Measurements from ENCODE around the gene KRTAP10-1. TPM values are rescaled to one million over a fixed set of nuclear protein-coding genes. Genes with fewer than 3 reads are reported as not detected.
"Not testable (repeated sequence)": the region's sequence is repeated elsewhere in the genome, so short reads cannot be mapped to it uniquely, and the experiment has no call there.

Gene KRTAP10-1, protein sequence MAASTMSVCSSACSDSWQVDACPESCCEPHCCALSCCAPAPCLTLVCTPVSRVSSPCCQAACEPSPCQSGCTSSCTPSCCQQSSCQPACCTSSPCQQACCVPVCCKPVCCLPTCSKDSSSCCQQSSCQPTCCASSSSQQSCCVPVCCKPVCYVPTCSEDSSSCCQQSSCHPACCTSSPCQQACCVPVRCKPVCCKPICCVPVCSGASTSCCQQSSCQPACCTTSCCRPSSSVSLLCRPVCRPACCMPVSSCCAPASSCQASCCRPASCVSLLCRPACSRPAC
- not detected for total RNA-seq

DNA sequence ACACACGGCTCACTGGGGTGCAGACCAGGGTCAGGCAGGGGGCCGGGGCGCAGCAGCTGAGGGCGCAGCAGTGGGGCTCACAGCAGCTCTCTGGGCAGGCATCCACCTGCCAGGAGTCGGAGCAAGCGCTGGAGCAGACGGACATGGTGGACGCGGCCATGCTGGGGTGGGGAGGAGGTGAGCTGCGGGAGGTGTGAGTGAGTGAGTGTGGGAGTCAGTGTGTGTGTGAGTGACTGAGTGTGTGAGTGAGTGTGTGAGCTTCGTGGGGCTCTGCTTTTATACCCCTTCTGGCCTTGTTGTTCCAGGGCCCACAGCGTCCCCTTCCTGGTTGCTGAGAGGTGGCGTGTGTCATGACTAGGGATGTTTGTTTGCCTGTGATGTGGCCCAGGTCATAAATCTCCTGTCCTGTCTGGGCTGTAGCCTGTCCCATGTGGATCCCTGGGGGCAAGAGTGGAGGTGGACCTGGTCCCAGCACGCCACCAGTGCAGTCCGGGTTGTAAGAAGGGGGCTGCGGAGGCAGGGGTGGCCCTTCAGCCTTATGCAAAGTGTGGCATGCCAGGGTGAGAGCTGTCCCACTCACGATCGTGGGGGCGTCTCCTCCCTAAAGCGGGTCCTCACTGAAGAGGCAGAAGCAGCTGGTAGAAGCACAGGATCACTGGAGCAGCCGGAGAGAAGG is at the start of gene KRTAP10-1:
Gene KRTAP10-1, minus strand, starts transcription at position 205 of the 676 bp plus-strand sequence. Its CDS starts 45 bp downstream, at position 160.
- no peak for DNase-seq

DNA sequence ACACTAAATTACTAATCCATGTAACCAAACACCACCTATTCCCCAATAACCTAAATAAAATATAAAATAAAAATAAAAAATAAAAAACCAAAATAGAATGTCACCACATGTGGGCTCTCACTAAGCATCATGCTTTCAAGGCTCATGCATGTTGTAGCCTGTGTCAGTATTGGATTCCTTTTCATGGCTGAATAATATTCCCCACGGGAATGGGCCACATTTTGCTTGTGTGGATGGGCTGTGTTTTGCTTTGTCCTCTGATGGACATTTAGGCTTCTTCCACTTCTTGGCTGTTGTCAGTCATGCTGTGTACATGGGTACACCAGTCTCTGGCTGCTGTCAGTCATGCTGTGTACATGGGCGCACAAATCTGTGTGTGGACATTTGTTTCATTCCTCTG is 49.1 kb upstream of the KRTAP10-1 start:
- no peak for DNase-seq

DNA sequence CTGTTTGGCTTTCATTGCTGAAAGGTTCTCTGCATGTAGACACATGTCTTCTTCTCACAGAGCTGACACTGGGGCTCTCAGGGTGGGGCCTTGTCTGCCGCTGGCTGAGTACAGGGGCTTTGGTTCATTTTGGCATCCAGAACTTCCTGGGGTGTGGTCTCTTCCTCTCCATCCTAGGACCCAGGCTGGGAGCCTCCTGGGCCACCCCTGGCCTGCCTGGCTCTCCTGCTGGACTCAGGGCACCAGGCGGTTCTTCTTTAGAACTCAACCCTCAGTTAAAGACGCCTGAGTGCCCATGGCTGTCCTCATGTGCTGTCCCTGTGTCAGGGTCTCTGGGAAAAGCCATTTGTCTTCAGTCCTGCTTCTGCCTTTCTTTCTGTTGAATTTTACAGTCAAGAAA is 45.9 kb upstream of the KRTAP10-1 start:
- DNase-seq: no peak

DNA sequence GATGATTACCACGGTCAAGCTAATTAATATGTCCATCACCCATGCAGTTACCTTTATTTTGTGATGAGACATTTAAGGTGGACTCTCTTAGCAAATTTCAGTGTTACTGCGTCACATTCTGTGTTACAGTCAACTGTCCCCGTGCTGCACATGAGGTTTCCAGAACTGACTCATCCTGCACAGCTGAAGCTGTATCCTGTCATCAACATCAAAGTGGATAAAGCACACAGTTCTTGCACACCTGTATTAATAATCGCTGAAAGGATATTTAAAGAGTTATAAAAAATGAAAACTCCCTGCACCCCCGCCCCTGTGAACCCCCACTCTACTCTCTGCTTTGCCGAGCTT is 43.8 kb upstream of the KRTAP10-1 start:
- no peak for DNase-seq

DNA sequence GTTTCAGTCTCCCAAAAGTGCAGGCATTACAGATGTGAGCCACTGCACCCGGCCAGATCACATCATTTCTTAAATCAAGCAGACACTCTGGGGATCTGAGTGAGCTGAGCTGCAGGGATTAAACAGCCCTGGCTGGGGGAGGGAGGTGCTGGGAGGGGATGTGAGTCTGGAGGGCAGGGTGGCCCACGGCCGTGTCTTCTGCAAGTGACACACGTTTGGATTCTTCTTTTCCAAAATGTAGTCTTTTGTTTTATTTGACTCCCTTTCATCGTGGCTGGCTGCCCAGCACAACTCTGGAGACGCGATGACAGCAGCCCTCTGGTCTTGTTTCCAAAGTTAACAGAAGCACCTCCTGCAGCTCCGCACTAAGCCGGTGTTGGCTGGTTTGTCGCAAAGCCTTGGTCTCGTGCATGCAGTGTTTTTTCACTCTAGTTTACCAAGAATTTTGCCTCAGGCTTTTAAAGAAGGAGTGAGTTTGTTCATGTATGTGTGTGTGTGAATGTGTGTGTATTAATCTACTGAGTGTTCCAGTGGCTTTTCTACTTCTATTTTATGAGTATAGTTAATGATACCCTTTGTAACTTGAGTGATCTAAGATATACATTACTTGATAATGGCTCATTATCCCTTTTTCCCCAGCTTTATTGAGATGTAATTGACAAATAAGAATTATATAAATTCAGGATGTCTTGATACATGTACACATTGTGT is 43.2 kb upstream of the KRTAP10-1 start:
- no peak for DNase-seq

DNA sequence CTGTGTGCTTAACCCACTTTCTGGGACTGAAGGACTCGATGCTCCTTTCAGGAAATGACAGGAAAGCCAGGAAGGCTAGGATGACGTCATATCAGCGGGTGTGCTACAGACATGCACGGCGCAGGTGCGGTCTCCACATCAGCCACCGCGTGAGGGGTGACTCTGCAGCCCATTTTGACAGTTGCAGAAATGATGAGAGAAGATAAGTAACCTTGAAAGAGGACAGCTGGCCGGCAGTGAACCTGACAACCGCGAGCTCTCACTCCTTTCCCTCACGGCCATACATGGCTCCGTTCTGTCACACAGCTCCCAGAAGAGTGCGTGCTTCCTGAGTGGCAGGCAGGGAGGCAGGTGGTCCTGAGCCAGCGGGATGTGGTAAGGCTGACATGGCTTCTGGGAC is 42.1 kb upstream of the KRTAP10-1 start:
- DNase-seq: no peak

DNA sequence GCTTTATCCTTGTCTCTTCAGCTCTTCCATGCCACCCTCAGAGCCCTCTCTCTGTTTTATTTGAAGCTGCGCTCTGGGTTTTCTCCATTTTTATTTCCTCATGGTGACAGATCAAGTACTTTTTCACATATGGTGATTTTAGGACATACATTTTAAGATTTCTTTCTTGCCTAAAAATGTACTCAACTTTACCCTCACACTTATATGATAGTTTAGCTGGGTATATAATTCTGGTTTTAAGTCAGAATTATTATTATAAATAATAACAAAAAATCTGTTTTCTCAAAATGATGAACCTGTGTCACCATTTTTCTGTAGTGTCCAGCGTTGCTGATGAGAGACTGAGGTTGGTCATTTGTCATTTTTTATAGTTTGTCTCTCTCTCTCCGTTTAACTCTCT is 41.2 kb upstream of the KRTAP10-1 start:
- no peak for DNase-seq

DNA sequence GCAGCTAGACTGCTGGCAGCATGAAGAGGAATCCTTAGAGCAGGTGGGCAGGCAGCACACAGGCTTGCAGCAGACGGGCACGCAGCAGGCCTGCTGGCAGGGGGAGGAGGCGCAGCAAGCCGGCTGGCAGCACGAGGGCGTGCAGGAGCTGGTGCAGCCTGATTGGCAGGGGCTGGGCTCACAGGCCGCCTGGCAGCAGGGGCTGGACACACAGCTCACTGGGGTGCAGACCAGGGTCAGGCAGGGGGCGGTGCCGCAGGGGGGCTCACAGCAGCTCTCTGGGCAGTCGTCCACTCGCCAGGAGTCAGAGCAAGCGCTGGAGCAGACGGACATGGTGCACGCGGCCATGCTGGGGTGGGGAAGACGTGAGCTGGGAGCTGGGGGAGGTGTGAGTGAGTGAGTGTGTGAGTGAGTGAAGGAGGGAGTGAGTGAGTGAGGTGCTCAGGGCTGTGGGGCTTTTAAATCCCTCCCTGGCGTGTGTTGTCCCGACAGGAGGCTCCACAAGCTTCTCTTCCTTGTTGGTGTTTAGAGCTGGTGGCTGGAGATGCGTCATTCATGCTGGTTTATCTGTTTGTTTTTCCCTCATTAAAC is 40.3 kb upstream of the KRTAP10-1 start, which contains the start of gene KRTAP10-5:
Gene KRTAP10-5, minus strand, starts transcription at position 374 of the 591 bp plus-strand sequence. Its CDS starts 26 bp downstream, at position 348.
- not testable (repeated sequence) for DNase-seq

DNA sequence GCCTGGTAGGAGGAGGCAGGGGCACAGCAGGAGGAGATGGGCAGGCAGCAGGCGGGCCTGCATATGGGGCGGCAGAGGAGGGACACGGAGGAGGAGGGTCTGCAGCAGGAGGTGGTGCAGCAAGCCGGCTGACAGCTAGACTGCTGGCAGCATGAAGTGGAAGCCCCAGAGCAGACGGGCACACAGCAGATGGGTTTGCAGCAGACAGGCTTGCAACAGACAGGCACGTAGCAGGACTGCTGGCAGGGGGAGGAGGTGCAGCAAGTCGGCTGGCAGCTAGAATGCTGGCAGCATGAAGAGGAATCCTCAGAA is 39.8 kb upstream of the KRTAP10-1 start:
- DNase-seq: no peak

DNA sequence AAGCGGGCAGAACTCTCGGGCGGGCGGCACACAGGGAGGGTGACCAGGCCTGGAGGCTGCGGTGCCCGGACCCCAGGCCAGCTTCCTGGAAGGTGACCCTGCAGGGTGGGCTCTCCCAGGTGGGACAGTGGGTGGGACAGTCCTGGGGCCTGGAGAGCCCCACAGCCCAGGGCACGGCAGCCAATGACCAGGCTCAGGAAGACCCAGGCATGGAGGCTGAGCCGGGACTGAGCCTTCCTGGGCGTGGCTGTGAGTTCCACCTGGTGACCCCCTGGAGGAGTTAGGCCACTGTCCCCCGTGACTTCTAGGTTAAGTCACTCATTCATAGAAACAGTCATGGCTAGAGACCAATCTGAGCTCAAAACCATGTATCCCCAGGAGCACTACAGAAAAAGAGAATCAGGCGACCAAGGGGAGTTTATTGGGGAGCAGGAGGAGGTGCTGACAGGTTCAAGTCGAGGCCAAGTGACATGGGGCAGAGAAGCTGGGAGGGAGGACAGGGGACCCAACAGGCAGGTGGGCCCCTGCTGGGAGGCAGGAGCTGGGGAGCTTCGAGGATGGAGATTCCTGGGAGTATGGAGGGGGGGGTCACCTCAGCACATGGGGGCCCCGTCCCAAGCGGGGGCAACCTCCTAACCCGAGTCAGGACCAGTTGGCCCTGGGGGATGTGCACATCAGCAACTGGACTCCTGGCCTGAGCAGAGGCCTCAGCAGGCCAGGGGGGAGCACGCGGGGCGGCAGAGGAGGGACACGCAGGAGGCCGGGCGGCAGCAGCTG is 39.2 kb upstream of the KRTAP10-1 start:
- no peak for DNase-seq

DNA sequence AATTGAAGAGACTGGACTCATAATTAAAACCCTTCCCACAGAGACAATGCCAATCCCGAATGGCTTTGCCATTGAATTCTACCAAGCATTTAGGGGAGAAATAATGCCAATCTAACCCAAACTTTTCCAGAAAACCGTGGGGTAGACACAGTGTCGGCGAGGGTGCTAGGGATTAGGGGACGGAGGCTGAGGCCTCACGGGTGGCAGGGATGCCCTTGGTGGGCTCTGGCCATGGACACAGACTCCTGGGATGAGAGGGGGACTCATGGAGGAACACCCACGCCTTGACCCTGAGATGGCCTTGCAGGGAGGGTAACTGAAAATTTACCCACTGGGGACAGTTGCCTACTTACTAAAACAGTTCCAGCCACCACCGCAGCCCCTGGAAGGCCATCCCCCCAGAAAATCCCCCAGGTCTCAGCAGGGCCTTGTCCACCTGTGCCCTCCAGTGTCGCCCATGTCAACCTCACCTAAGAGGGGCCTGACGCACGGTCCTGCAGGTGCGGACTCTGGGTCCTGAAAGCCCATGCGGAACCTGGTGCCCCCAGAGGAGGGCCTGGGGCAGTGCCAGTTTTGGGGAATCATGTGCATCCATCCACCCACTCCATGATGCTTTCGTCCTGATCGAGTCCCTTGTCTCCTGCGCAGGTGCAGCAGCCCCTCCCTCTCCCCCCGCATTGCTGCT is 38.5 kb upstream of the KRTAP10-1 start:
- DNase-seq: no peak

DNA sequence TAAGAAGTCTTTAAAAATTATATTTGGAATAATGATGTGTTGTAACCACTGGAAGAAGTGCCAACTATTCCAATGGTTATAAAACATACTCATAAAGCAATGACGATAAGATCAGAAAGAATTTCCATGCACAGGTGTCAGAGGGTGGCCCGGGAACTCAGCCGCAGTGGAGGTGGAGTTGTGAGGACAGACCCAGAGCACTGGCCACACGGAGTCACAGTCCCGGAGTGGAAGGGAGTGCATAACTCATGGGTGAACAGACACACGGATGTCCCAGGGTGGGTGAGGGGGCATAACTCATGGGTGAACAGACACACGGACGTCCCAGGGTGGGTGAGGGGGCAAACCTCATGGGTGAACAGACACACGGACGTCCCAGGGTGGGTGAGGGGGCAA is 36.0 kb upstream of the KRTAP10-1 start:
- DNase-seq: no peak

DNA sequence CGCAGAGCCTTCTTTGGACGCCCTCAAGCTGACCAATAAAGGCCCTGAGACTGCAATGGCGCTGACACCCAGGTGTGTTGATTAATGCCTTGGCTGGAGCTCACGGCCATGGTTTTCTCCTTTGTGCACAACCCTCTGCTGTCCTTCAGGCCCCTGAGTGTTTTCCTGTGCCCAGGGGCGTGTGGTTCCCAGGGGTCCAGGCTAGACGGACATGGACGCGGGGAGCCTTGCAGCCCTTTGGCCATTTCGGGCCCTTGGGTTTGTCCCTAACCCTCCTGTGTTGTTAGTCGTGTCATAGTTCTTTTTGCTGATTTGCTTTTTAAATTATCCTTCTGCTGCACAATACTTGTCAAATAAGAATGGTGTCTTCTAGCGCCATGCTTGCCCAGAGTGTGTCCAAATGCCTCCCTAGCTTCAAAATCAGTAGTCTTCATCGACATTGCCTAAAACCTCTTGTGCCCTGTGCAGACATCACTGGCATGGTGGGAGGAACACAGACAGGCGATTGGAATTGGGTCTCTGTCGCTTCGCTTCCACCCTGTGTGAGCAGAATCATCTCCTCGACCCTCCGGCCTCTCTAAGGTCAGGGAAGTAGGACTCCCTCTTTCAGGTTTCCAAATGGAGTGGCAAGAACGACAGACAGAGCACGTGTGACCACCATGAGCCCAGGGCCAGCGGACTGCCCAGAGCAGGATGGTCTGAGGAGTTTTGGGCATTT is 35.5 kb upstream of the KRTAP10-1 start:
- no peak for DNase-seq

DNA sequence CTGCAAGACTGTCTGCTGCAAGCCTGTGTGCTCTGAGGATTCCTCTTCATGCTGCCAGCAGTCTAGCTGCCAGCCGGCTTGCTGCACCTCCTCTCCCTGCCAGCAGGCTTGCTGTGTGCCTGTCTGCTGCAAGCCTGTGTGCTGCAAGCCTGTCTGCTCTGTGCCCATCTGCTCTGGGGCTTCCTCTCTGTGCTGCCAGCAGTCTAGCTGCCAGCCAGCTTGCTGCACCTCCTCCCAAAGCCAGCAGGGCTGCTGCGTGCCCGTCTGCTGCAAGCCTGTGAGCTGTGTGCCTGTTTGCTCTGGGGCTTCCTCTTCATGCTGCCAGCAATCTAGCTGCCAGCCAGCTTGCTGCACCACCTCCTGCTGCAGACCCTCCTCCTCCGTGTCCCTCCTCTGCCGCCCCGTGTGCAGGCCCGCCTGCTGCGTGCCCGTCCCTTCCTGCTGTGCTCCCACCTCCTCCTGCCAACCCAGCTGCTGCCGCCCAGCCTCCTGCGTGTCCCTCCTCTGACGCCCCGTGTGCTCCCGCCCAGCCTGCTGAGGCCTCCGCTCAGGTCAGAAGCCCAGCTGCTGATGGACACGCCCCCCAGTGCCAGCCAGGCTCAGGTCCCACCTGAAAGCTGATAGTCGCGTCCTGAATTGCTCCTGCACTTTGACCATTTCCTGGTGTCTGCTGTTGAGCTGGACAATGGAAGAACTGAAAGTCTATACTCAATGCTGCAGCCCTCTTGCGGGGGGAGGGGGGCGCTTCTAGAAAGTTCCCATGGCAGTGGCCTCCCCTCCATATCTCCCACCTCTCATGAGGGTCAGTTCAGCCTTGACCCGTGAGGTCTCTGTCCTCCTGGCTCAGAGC is 34.7 kb upstream of the KRTAP10-1 start:
- no peak for DNase-seq

DNA sequence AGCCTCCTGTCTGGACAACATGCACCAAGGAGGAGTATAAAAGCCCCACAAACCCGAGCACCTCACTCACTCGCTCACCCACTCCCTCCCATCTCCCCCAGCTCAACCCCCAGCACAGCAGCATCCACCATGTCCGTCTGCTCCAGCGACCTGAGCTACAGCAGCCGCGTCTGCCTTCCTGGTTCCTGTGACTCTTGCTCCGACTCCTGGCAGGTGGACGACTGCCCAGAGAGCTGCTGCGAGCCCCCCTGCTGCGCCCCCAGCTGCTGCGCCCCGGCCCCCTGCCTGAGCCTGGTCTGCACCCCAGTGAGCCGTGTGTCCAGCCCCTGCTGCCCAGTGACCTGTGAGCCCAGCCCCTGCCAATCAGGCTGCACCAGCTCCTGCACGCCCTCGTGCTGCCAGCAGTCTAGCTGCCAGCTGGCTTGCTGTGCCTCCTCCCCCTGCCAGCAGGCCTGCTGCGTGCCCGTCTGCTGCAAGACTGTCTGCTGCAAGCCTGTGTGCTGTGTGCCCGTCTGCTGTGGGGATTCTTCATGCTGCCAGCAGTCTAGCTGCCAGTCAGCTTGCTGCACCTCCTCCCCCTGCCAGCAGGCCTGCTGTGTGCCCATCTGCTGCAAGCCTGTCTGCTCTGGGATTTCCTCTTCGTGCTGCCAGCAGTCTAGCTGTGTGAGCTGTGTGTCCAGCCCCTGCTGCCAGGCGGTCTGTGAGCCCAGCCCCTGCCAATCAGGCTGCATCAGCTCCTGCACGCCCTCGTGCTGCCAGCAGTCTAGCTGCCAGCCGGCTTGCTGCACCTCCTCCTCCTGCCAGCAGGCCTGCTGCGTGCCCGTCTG is 33.8 kb upstream of the KRTAP10-1 start, which contains the start of gene KRTAP10-4:
Gene KRTAP10-4, plus strand, starts transcription at position 100 of the 827 bp plus-strand sequence. Its CDS starts 30 bp downstream, at position 130.
- DNase-seq: not testable (repeated sequence)

DNA sequence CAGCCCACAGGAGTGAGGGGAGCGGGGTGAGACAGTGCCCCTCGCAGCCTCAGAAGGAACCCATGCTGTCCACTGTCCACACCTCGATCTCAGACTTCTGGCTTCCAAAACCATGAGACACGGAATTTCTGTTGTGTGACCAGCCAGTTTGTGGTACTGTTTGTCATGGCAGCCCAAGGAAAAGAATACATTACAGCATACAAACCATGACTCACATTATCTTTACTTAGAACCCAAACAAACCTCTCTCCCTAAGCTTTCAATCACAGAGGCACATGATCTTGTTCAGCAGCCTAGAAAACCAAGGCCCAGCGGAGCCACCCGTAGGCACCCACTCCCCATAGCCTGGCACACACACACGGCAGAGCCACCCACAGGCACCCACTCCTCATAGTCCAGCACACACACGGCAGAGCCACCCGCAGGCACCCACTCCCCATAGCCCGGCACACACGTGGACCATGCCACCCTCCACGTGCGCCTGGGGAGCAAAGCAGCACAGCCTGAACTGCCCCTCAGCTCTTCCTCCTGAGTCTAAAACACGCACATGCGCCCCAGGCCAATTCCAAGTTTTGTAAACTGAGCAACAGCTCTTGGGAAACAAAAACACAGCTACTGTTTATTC is 33.1 kb upstream of the KRTAP10-1 start:
- DNase-seq: no peak

DNA sequence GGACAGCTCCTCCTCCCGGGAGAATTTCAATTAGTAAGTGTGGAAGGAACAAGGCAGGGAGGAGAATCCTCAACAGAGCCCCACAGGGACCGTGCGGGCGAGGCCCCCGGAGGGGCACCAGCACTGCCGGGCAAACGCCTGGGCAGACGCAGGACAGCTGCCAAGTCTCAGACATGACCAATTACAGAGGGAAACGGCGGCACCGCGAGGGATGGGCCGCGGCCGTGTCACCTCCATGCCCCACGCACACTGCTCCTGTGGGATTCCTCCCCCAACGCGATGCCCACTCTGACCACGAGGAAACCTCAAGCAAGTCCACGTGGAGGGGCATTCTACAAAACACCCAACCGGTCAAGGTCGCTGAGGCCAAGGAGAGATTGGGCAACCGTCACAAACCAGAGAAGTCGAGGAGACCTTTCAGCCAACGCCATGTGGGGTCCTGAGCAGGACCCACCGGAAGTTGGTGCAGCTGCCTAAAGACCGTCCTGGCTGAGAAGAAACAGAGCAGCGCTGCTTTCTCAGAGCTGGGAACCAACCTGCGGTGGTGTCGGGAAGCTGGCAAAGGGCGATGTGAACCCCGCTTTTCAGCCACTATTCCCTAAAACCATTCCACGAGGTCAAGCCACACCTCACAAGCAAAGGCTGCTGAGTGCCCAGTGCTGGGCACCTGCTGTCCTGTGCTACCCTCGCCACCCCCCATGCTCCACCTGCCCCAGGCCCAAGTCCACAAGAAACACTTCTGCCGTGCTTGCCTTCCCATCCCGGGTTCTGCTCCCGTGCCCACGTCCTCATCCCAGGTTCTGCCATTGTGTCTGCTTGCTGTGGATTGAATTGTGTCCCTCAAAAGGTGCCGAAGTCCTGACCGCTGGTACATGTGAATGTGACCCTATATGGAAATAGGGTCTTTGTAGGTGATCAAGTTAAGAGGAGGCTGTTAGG is 32.1 kb upstream of the KRTAP10-1 start:
- no peak for DNase-seq

DNA sequence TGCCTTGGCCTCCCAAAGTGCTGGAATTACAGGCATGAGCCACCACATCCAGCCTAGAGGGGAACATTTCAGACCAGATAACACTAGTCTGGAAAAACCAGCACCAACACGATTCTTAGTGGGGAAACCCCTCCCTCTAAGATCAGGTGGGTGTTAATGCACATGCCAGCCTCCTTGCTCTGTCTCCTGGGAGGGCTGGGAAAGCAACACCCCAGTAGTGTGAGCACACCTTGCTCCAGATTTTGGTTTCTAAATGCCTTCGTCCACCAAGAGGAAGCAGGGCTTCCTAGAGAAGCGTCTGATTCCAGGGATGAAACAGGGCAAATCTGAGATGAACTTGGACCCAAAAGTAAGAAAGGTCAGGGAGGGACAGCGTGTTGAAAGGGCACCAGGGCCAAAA is 31.3 kb upstream of the KRTAP10-1 start:
- no peak for DNase-seq

Measured in effector CD4-positive, alpha-beta T cell (primary cell).